ENCODE results near the gene MAP2. TPM values are rescaled to one million over a fixed set of nuclear protein-coding genes. Genes with fewer than 3 reads are reported as not detected.

MAP2 gene
- total RNA-seq, 1 experiment from 2014 or later = 0.05 TPM

- Mint-ChIP-seq H3K36me3 (ENCODE audit: insufficient read depth, unreplicated experiment) (no peaks in the 10 kb centered on the region), H3K4me3 (ENCODE audit: unreplicated experiment) (no peak overlapping the region), H3K27me3 (ENCODE audit: insufficient read depth, unreplicated experiment) (no peaks in the 10 kb centered on the region), H3K4me1 (ENCODE audit: low read depth, unreplicated experiment) (no peaks in the 10 kb centered on the region), H3K27ac (ENCODE audit: unreplicated experiment) (no peak overlapping the region), H3K9me3 (ENCODE audit: unreplicated experiment) (no peaks in the 10 kb centered on the region)
- no peak overlapping the region for H3K4me3 ChIP-seq (ENCODE audit: low read depth, low read length)
- ChIA-PET CTCF (no interaction called here), POLR2A (no interaction called here)
- no peaks in the 10 kb centered on the region for H3K27me3 ChIP-seq (replicated peaks; ENCODE audit: control insufficient read depth, insufficient read depth, low read length)
- no peak for TF ChIP-seq CTCF (IDR thresholded peaks at IDR 0.05; ENCODE audit: insufficient read depth in 1 of 2, low read depth in 1 of 2, low read length in 1 of 2, severe bottlenecking in 1 of 2, unreplicated experiment in 1 of 2)
- intact Hi-C loops (cut with micrococcal nuclease; ENCODE audit: unreplicated experiment) = no loop called here
- BruUV-seq (replicated peaks) = no TSS peak
- H3K4me1 ChIP-seq = no peaks in the 10 kb centered on the region
- DNase-seq = peak in 1 of 2 experiments; percentile 5
- no peaks in the 10 kb centered on the region for H3K9me3 ChIP-seq
- no peaks in the 10 kb centered on the region for H3K36me3 ChIP-seq (ENCODE audit: control insufficient read depth, insufficient read depth, low read length)
These were observed 34.7 kb upstream of the MAP2 start for GRCh38 chr2:209389171-209389618.

GRCh38 chr2:209390839-209391238, 33.0 kb upstream of the MAP2 start:
- no peaks in the 10 kb centered on the region for H3K9me3 Mint-ChIP-seq (ENCODE audit: unreplicated experiment)
- intact Hi-C loops (cut with micrococcal nuclease; ENCODE audit: unreplicated experiment) = no loop called here

GRCh38 chr2:209391776-209392401, 32.0 kb upstream of the MAP2 start:
- Mint-ChIP-seq H3K4me1 (ENCODE audit: low read depth, unreplicated experiment) (no peaks in the 10 kb centered on the region), H3K27me3 (ENCODE audit: insufficient read depth, unreplicated experiment) (no peaks in the 10 kb centered on the region), H3K27ac (ENCODE audit: unreplicated experiment) (no peak overlapping the region), H3K4me3 (ENCODE audit: unreplicated experiment) (no peak overlapping the region), H3K36me3 (ENCODE audit: insufficient read depth, unreplicated experiment) (no peaks in the 10 kb centered on the region), H3K9me3 (ENCODE audit: unreplicated experiment) (no peaks in the 10 kb centered on the region)
- no TSS peak for BruUV-seq (replicated peaks)
- H3K27me3 ChIP-seq (replicated peaks; ENCODE audit: control insufficient read depth, insufficient read depth, low read length) = no peaks in the 10 kb centered on the region
- intact Hi-C loops (cut with micrococcal nuclease; ENCODE audit: unreplicated experiment) = no loop called here
- POLR2A ChIA-PET = no interaction called here
- H3K4me3 ChIP-seq (ENCODE audit: low read depth, low read length) = no peak overlapping the region
- no peak for TF ChIP-seq CTCF (IDR thresholded peaks at IDR 0.05; ENCODE audit: insufficient read depth in 1 of 2, low read depth in 1 of 2, low read length in 1 of 2, severe bottlenecking in 1 of 2, unreplicated experiment in 1 of 2)
- no peaks in the 10 kb centered on the region for H3K4me1 ChIP-seq
- no peak for DNase-seq
- no peaks in the 10 kb centered on the region for H3K9me3 ChIP-seq
- CTCF ChIA-PET = no interaction called here
- no peaks in the 10 kb centered on the region for H3K36me3 ChIP-seq (ENCODE audit: control insufficient read depth, insufficient read depth, low read length)

More at GRCh38 chr2:209390839-209391238, 33.0 kb upstream of the MAP2 start:
- Mint-ChIP-seq H3K4me1 (ENCODE audit: low read depth, unreplicated experiment) (no peaks in the 10 kb centered on the region), H3K27ac (ENCODE audit: unreplicated experiment) (no peak overlapping the region), H3K27me3 (ENCODE audit: insufficient read depth, unreplicated experiment) (no peaks in the 10 kb centered on the region), H3K36me3 (ENCODE audit: insufficient read depth, unreplicated experiment) (no peaks in the 10 kb centered on the region), H3K4me3 (ENCODE audit: unreplicated experiment) (no peak overlapping the region)
- Histone ChIP-seq H3K36me3 (ENCODE audit: control insufficient read depth, insufficient read depth, low read length) (no peaks in the 10 kb centered on the region), H3K9me3 (no peaks in the 10 kb centered on the region), H3K4me1 (no peaks in the 10 kb centered on the region), H3K27me3 (replicated peaks; ENCODE audit: control insufficient read depth, insufficient read depth, low read length) (no peaks in the 10 kb centered on the region), H3K4me3 (ENCODE audit: low read depth, low read length) (no peak overlapping the region)
- no peak for TF ChIP-seq CTCF (IDR thresholded peaks at IDR 0.05; ENCODE audit: insufficient read depth in 1 of 2, low read depth in 1 of 2, low read length in 1 of 2, severe bottlenecking in 1 of 2, unreplicated experiment in 1 of 2)
- ChIA-PET CTCF (no interaction called here), POLR2A (no interaction called here)
- BruUV-seq (replicated peaks) = no TSS peak
- no peak for DNase-seq
